Measurements from ENCODE around the gene RTKN. TPM values are rescaled to one million over a fixed set of nuclear protein-coding genes. Genes with fewer than 3 reads are reported as not detected.

Gene RTKN
- total and polyA plus RNA-seq, 4 experiments from 2014 or later: 0.14 TPM; not detected in 3

GRCh38 chr2:74482801-74483674 is 41.3 kb upstream of the RTKN start, which contains the start of the genes CCDC142 and TTC31:
Gene CCDC142, minus strand, starts transcription at chr2:74482998. Its CDS starts 161 bp downstream, at chr2:74482837.
Gene TTC31, plus strand, starts transcription at chr2:74483081. Its CDS starts 15 bp downstream, at chr2:74483096.
- Histone ChIP-seq H3K4me3 (ENCODE audit: low read length in 2 of 2) (peak within 1 kb of the TSS; percentile 57 to 100), H3K27ac (ENCODE audit: low read depth, low read length) (peak within 1 kb of the TSS; percentile 91), H3K9me3 (ENCODE audit: control insufficient read depth in 1 of 2, low read length in 2 of 2) (no peaks in the 10 kb centered on the region), H3K27me3 (ENCODE audit: insufficient read depth, low read length) (no peaks in the 10 kb centered on the region), H3K36me3 (ENCODE audit: insufficient read depth, low read length) (no peaks in the 10 kb centered on the region), H3K4me1 (ENCODE audit: insufficient read depth, low read length) (peaks cover 28% of the 10 kb centered on the region)
- Mint-ChIP-seq H3K4me1 (peaks cover 17 to 43% (median 25%) of the 10 kb centered on the region in 4 donors), H3K36me3 (peaks cover 19 to 36% of the 10 kb centered on the region in 2 donors), H3K27me3 (no peaks in the 10 kb centered on the region), H3K4me3 (peak within 1 kb of the TSS; percentile 99 to 100 (median 100)), H3K9me3 (no peaks in the 10 kb centered on the region), H3K27ac (peak within 1 kb of the TSS; percentile 91 to 100 (median 100))
- POLR2A ChIA-PET (ENCODE audit: partially characterized antibody): interaction anchor here (0.6 to 14.3 kb wide), 33 partner anchors 10 to 746 kb away, joined by 3 to 516 read pairs (median 4); partner anchors contain the start of genes AUP1, C2orf81, HTRA2 and INO80B
- intact Hi-C loops (cut with micrococcal nuclease): loop anchor here (1.0 to 10.0 kb wide), 12 partner anchors 11 to 393 kb away; partner anchors contain the start of genes C2orf81, DOK1, MOB1A and MRPL53
- CTCF ChIA-PET (ENCODE audit: partially characterized antibody): interaction anchor here (0.6 to 11.3 kb wide), 26 partner anchors 9 to 746 kb away, joined by 3 to 141 read pairs (median 5); partner anchors contain the start of genes AUP1, DQX1, HTRA2 and INO80B
- peak; percentile 94 to 98 (median 96) for DNase-seq

DNA sequence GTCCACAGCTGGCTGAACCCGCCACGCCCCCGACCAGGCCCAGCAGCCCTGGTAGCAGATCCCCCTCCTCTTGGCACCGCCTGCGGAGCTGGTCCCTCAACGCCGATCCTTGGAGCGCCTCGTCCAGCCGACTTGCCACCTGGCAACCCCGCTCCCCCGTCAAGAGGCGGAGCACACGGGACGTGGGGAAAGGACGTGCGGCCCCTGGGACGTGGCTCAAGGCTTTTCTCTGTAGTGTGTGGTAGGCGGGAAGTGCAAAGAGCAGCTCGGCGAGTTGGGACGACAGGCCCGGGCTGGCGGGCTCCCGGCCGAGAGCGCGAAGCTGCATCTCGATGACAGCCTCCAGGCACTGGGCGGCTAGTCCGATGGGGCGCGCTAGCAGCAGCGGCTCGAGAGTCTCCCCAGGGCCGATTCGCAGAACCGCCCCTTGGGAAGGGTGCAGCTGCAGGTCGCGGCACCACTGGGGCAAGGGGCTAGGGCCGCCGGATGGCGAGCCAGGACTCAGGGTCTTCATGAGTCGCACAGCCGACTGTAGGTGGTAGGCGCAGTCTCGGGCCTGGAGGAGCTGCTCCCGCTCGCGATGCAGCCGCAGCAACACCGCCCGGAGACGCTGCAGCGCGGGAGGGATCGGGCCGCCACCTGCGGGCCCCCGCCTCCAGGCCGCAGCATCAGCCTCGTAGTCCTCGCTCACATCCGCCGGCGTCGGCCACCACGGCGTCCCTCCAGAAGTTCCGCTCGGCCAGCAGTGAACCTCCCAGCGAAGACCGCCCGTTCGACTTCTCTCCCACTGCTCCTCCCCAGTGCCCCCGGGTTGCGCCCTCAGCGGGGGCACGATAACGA is 40.4 kb upstream of the RTKN start:
- H3K36me3 Mint-ChIP-seq: peaks cover 19 to 41% of the 10 kb centered on the region in 2 donors
- no peaks in the 10 kb centered on the region for H3K27me3 Mint-ChIP-seq
- CTCF ChIA-PET (ENCODE audit: partially characterized antibody): interaction anchor here (0.8 to 11.3 kb wide), 23 partner anchors 8 to 654 kb away, joined by 3 to 141 read pairs (median 6); partner anchors contain the start of genes AUP1, DQX1, HTRA2 and INO80B
- Histone ChIP-seq H3K27me3 (ENCODE audit: insufficient read depth, low read length) (no peaks in the 10 kb centered on the region), H3K9me3 (ENCODE audit: control insufficient read depth in 1 of 2, low read length in 2 of 2) (no peaks in the 10 kb centered on the region), H3K27ac (ENCODE audit: low read depth, low read length) (peak overlapping the region; percentile 91), H3K36me3 (ENCODE audit: insufficient read depth, low read length) (peaks cover 4% of the 10 kb centered on the region), H3K4me3 (ENCODE audit: low read length in 2 of 2) (peak overlapping the region; percentile 57 to 100), H3K4me1 (ENCODE audit: insufficient read depth, low read length) (peaks cover 28% of the 10 kb centered on the region)
- POLR2A ChIA-PET (ENCODE audit: partially characterized antibody): interaction anchor here (0.6 to 14.3 kb wide), 29 partner anchors 9 to 745 kb away, joined by 3 to 516 read pairs (median 6); partner anchors contain the start of genes AUP1, C2orf81, HTRA2 and INO80B
- H3K9me3 Mint-ChIP-seq: no peaks in the 10 kb centered on the region
- H3K4me3 Mint-ChIP-seq: peak overlapping the region; percentile 99 to 100 (median 100)
- peak overlapping the region; percentile 91 to 100 (median 100) for H3K27ac Mint-ChIP-seq
- DNase-seq: peak in 2 of 5 donors; percentile 23 to 60
- intact Hi-C loops (cut with micrococcal nuclease): loop anchor here (2.0 to 10.0 kb wide), 2 partner anchors 73 to 173 kb away; partner anchors contain the start of genes DOK1 and SEMA4F
- peaks cover 19 to 43% (median 27%) of the 10 kb centered on the region in 4 donors for H3K4me1 Mint-ChIP-seq

DNA sequence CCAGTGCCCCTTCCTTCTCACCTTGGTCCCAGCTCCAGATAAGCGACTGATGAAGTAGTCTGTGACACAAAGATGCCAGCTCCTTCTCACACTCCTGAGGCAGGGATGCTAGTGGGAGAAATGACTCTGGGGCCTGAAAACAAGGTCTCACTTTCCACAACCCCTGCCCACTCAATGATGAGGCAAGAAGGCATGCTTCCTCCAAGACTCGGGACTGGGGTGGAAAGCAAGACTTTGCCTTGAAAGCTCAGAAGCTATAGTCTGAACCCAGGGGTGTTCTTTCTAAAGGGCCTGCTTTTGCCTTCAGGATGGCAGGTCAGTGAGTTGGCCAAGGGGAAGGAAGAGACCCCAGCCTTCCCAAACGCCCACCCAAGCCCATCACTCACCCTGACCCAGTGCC is 39.7 kb upstream of the RTKN start:
- POLR2A ChIA-PET (ENCODE audit: partially characterized antibody): interaction anchor here (0.9 to 14.3 kb wide), 15 partner anchors 9 to 368 kb away, joined by 3 to 516 read pairs (median 12); partner anchors contain the start of genes AUP1, C2orf81, HTRA2 and INO80B
- H3K27ac Mint-ChIP-seq: peak overlapping the region in 2 of 7 donors; percentile 46 to 91

DNA sequence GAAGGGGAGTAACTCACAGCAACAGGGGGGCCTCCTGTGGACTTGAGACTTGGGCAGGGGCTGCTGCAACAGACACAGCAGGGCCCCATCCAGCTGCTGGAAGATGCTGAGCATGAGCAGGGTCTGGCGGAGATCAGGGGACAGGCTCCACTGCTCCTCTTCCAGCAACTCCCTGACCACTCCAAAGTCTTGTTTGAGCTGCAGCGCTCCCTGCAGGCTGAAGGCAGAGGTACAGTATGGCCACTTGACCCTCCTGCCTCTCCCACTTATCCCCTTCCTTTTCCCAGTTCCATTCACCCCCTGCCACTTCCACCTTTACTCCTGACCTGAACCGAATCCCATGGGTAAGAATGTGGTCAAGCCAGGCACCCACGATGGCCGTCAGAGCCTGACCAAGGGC is 33.2 kb upstream of the RTKN start:
- intact Hi-C loops (cut with micrococcal nuclease): no loop called here

More for the DNA sequence above, 39.7 kb upstream of the RTKN start:
- H3K36me3 ChIP-seq (ENCODE audit: insufficient read depth, low read length): peaks cover 5% of the 10 kb centered on the region
- no peaks in the 10 kb centered on the region for H3K27me3 ChIP-seq (ENCODE audit: insufficient read depth, low read length)
- DNase-seq: no peak
- CTCF ChIA-PET (ENCODE audit: partially characterized antibody): interaction anchor here (1.0 to 11.3 kb wide), 11 partner anchors 7 to 654 kb away, joined by 3 to 141 read pairs (median 11); partner anchors contain the start of genes AUP1, C2orf81, HTRA2 and INO80B
- intact Hi-C loops (cut with micrococcal nuclease): loop anchor here (10.0 kb wide), 1 partner anchor 173 kb away; the partner anchor contains the start of gene SEMA4F
- peak overlapping the region; percentile 99 to 100 (median 100) for H3K4me3 Mint-ChIP-seq
- no peaks in the 10 kb centered on the region for H3K27me3 Mint-ChIP-seq
- H3K4me3 ChIP-seq (ENCODE audit: low read length in 2 of 2): peak overlapping the region in 1 of 2 donors; percentile 100
- H3K9me3 Mint-ChIP-seq: no peaks in the 10 kb centered on the region
- peaks cover 17 to 43% (median 26%) of the 10 kb centered on the region in 4 donors for H3K4me1 Mint-ChIP-seq
- peaks cover 28% of the 10 kb centered on the region for H3K4me1 ChIP-seq (ENCODE audit: insufficient read depth, low read length)
- H3K27ac ChIP-seq (ENCODE audit: low read depth, low read length): peak overlapping the region; percentile 91
- H3K9me3 ChIP-seq (ENCODE audit: control insufficient read depth in 1 of 2, low read length in 2 of 2): no peaks in the 10 kb centered on the region
- peaks cover 13 to 40% of the 10 kb centered on the region in 2 donors for H3K36me3 Mint-ChIP-seq

GRCh38 chr2:74474481-74474880 is 32.7 kb upstream of the RTKN start:
- ChIA-PET POLR2A (ENCODE audit: partially characterized antibody) (interaction anchor here (3.3 to 14.3 kb wide), 3 partner anchors 8 to 26 kb away, joined by 28 to 516 read pairs (median 119); partner anchors contain the start of genes CCDC142, INO80B, LBX2 and TTC31), CTCF (ENCODE audit: partially characterized antibody) (interaction anchor here (1.6 to 2.3 kb wide), 2 partner anchors 8 to 19 kb away, joined by 10 to 13 read pairs; partner anchors contain the start of genes CCDC142, INO80B and TTC31)
- no peak overlapping the region for H3K27ac ChIP-seq (ENCODE audit: low read depth, low read length)
- peaks cover 20 to 45% of the 10 kb centered on the region in 2 donors for H3K36me3 Mint-ChIP-seq
- peaks cover 0 to 7% (median 0%) of the 10 kb centered on the region in 8 donors for H3K9me3 Mint-ChIP-seq
- intact Hi-C loops (cut with micrococcal nuclease): no loop called here
- peaks cover 20% of the 10 kb centered on the region for H3K4me1 ChIP-seq (ENCODE audit: insufficient read depth, low read length)
- no peaks in the 10 kb centered on the region for H3K9me3 ChIP-seq (ENCODE audit: control insufficient read depth in 1 of 2, low read length in 2 of 2)
- H3K4me3 Mint-ChIP-seq: no peak overlapping the region
- no peak for DNase-seq
- no peaks in the 10 kb centered on the region for H3K27me3 ChIP-seq (ENCODE audit: insufficient read depth, low read length)
- H3K36me3 ChIP-seq (ENCODE audit: insufficient read depth, low read length): peaks cover 19% of the 10 kb centered on the region
- H3K4me1 Mint-ChIP-seq: peaks cover 12 to 45% (median 23%) of the 10 kb centered on the region in 4 donors
- no peak overlapping the region for H3K4me3 ChIP-seq (ENCODE audit: low read length in 2 of 2)
- no peaks in the 10 kb centered on the region for H3K27me3 Mint-ChIP-seq
- peak overlapping the region in 3 of 7 donors; percentile 24 to 100 (median 29) for H3K27ac Mint-ChIP-seq

More for the DNA sequence above, 33.2 kb upstream of the RTKN start:
- POLR2A ChIA-PET (ENCODE audit: partially characterized antibody): interaction anchor here (1.0 to 14.3 kb wide), 4 partner anchors 8 to 32 kb away, joined by 3 to 516 read pairs (median 74); partner anchors contain the start of genes CCDC142, INO80B, LBX2 and TTC31
- H3K36me3 Mint-ChIP-seq: peaks cover 22 to 48% of the 10 kb centered on the region in 2 donors
- Histone ChIP-seq H3K4me3 (ENCODE audit: low read length in 2 of 2) (no peak overlapping the region), H3K4me1 (ENCODE audit: insufficient read depth, low read length) (peaks cover 20% of the 10 kb centered on the region), H3K36me3 (ENCODE audit: insufficient read depth, low read length) (peaks cover 19% of the 10 kb centered on the region), H3K9me3 (ENCODE audit: control insufficient read depth in 1 of 2, low read length in 2 of 2) (no peaks in the 10 kb centered on the region), H3K27me3 (ENCODE audit: insufficient read depth, low read length) (no peaks in the 10 kb centered on the region), H3K27ac (ENCODE audit: low read depth, low read length) (no peak overlapping the region)
- H3K4me1 Mint-ChIP-seq: peaks cover 13 to 45% (median 24%) of the 10 kb centered on the region in 4 donors
- H3K27me3 Mint-ChIP-seq: no peaks in the 10 kb centered on the region
- H3K4me3 Mint-ChIP-seq: no peak overlapping the region
- H3K27ac Mint-ChIP-seq: peak overlapping the region in 2 of 7 donors; percentile 24 to 55
- CTCF ChIA-PET (ENCODE audit: partially characterized antibody): interaction anchor here (1.1 to 1.6 kb wide), 2 partner anchors 8 to 141 kb away, joined by 3 to 10 read pairs; partner anchors contain the start of genes CCDC142 and TTC31
- no peak for DNase-seq
- peaks cover 0 to 7% (median 0%) of the 10 kb centered on the region in 8 donors for H3K9me3 Mint-ChIP-seq

Measured in CD4-positive, alpha-beta memory T cell (primary cell).